OCI-LY7 (cell line): ENCODE data around the gene ADCYAP1.

ENCODE experiments used
- EZH2phosphoT487 ChIP-seq: fragments of 200-600 bp; sonication (generic); IDR thresholded peaks from 2 replicates; pipeline ENCODE4 v1.6.1; 2018; ENCODE audit warnings: low read depth, borderline replicate concordance, mild to moderate bottlenecking, mixed run types, antibody characterized with exemption, low read length, moderate library complexity, mixed read lengths
- TF ChIP-seq, protein P1 (sequence below): fragments of 200-600 bp; sonication (generic); conservative IDR thresholded peaks from 2 replicates; pipeline ENCODE4 v1.5.1; 2014; ENCODE audit warnings: mild to moderate bottlenecking, antibody characterized with exemption, low read length, moderate library complexity, mixed read lengths

DNA sequence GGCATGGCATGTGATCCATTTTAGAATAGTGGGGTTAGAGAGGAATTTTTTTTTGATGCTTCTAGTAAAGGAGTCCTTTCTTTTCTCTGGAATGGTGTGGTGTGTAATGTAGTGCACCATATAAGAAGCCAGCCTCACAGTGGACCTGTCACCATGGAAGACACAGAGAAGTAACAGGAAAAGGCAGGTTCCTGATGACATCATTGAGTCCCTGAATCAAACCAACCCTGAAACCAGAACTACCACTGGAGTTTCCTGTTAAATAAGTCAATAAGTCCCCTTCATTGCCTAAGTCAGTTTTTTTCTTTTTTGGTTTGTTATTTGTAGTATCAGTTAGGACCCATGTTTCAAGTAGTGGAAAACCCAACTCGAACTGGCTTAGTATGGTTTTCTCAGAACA lies 11.9 kb downstream of the ADCYAP1 start:
- TF ChIP-seq, protein P1, sequence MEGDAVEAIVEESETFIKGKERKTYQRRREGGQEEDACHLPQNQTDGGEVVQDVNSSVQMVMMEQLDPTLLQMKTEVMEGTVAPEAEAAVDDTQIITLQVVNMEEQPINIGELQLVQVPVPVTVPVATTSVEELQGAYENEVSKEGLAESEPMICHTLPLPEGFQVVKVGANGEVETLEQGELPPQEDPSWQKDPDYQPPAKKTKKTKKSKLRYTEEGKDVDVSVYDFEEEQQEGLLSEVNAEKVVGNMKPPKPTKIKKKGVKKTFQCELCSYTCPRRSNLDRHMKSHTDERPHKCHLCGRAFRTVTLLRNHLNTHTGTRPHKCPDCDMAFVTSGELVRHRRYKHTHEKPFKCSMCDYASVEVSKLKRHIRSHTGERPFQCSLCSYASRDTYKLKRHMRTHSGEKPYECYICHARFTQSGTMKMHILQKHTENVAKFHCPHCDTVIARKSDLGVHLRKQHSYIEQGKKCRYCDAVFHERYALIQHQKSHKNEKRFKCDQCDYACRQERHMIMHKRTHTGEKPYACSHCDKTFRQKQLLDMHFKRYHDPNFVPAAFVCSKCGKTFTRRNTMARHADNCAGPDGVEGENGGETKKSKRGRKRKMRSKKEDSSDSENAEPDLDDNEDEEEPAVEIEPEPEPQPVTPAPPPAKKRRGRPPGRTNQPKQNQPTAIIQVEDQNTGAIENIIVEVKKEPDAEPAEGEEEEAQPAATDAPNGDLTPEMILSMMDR: no peak
- TF ChIP-seq EZH2phosphoT487: no peak
